HepG2 (cell line): Measurements from ENCODE around the gene GAREM1. TPM values are rescaled to one million over a fixed set of nuclear protein-coding genes. Genes with fewer than 3 reads are reported as not detected.

Experiments
- ATAC-seq: fragments of 200-7000 bp; cut with Tn5 transposase; 3 replicates; pipeline ENCODE4 v1.9.1; 2020; ENCODE audit warnings: mild to moderate bottlenecking, moderate library complexity
- BruUV-seq: library from RNA; stranded (reverse); fragments of 400-500 nt; replicated peaks from 2 replicates; lab custom pipeline; 2021; lab: Mats Ljungman, UMichigan
- CTCF ChIA-PET: fragments of 300-600 bp; formaldehyde crosslinking; extraction: SDS; loops from one replicate; lab custom pipeline; 2021; ENCODE audit warnings: low total read pairs, inconsistent platforms, low intra/inter-chr PET ratio; lab: Yijun Ruan, JAX
- POLR2A ChIA-PET: fragments of 350-600 bp; sonication (Branson Sonifier 250); formaldehyde crosslinking; loops from one replicate; lab custom pipeline; 2020; ENCODE audit warnings: antibody characterized with exemption, inconsistent platforms; lab: Yijun Ruan, JAX
- DNase-seq: peaks from one replicate; pipeline ENCODE4 v3.0.0-alpha.2; 2015; ENCODE audit warnings: low spot score
- FAIRE-seq: peaks from 3 replicates; lab custom pipeline; 2011; peaks lifted over from hg19 to GRCh38; lab: Jason Lieb, UNC
- H2AFZ ChIP-seq: one replicate; pipeline ENCODE4 v1.6.1; 2011; ENCODE audit warnings: low read length, inconsistent platforms
- H3K27ac ChIP-seq: fragments of 300-600 bp; 3 replicates; pipeline ENCODE4 v1.8.0; 2011; ENCODE audit warnings: mixed run types, mild to moderate bottlenecking, mixed read lengths, low read length, inconsistent platforms; ENCODE audit not compliant: insufficient read depth; ENCODE audit errors: extremely low read length
- H3K27me3 ChIP-seq, 2 experiments: fragments of 200-600 bp in 1 of 2; 2 replicates in 1 of 2; 3 replicates in 1 of 2; pipeline versions ENCODE4 v1.6.0 to v1.8.0; 2011; ENCODE audit warnings: low read length in 2 of 2, mild to moderate bottlenecking in 2 of 2, moderate library complexity in 2 of 2, inconsistent platforms in 1 of 2; ENCODE audit not compliant: insufficient read depth in 2 of 2, control insufficient read depth in 1 of 2
- H3K36me3 ChIP-seq, 2 experiments: fragments of 200-600 bp in 1 of 2; replicated peaks in 1 of 2; 2 replicates in 1 of 2; 3 replicates in 1 of 2; pipeline versions ENCODE4 v1.5.1 to v1.8.0; 2011; ENCODE audit warnings: low read length in 2 of 2, inconsistent platforms in 1 of 2; ENCODE audit not compliant: insufficient read depth in 2 of 2, control insufficient read depth in 1 of 2
- H3K4me1 ChIP-seq: 2 replicates; pipeline ENCODE4 v1.5.1; 2012; ENCODE audit warnings: low read length, inconsistent platforms; ENCODE audit not compliant: insufficient read depth
- H3K4me2 ChIP-seq: 2 replicates; pipeline ENCODE4 v1.6.0; 2011; ENCODE audit warnings: low read depth, low read length, inconsistent platforms
- H3K4me3 ChIP-seq, 3 experiments: fragments of 200-600 bp in 1 of 3; sonication (generic), shearing (Covaris generic) in 1 of 3; replicated peaks in 1 of 3; 2 replicates each; pipeline ENCODE4 v1.5.1; 2011 to 2016; ENCODE audit warnings: low read length in 3 of 3, inconsistent platforms in 2 of 3, low read depth in 2 of 3, mild to moderate bottlenecking in 2 of 3, control low read depth in 1 of 3, mixed read lengths in 1 of 3; ENCODE audit not compliant: insufficient read depth in 1 of 3
- H3K79me2 ChIP-seq: one replicate; pipeline ENCODE4 v1.6.1; 2011; ENCODE audit warnings: low read length, inconsistent platforms; ENCODE audit not compliant: insufficient read depth
- H3K9ac ChIP-seq: 2 replicates; pipeline ENCODE4 v1.6.0; 2011; ENCODE audit warnings: mild to moderate bottlenecking, low read depth, low read length, inconsistent platforms; ENCODE audit not compliant: insufficient read depth
- H3K9me3 ChIP-seq: 2 replicates; pipeline ENCODE4 v1.5.1; 2012; ENCODE audit warnings: mild to moderate bottlenecking, low read length
- H4K20me1 ChIP-seq: 2 replicates; pipeline ENCODE4 v1.6.0; 2011; ENCODE audit warnings: inconsistent platforms, mild to moderate bottlenecking, low read length, moderate library complexity; ENCODE audit not compliant: insufficient read depth
- BCLAF1 ChIP-seq: fragments of 450-650 bp; IDR thresholded peaks from 2 replicates; pipeline ENCODE4 v1.6.1; 2017; ENCODE audit warnings: mild to moderate bottlenecking
- CENPX ChIP-seq: sonication (generic); formaldehyde crosslinking; IDR thresholded peaks from 2 replicates; pipeline ENCODE4 v1.9.0; 2021; ENCODE audit warnings: mild to moderate bottlenecking, missing genetic modification reagents, moderate library complexity
- IKZF4 ChIP-seq: sonication (generic); formaldehyde crosslinking; IDR thresholded peaks from 2 replicates; pipeline ENCODE4 v1.5.1; 2020; ENCODE audit warnings: borderline replicate concordance, mild to moderate bottlenecking, low read depth, missing genetic modification reagents; ENCODE audit errors: not compliant biosample characterization
- KAT2B ChIP-seq: fragments of 150-350 bp; IDR thresholded peaks from 2 replicates; pipeline ENCODE4 v1.6.1; 2014; ENCODE audit warnings: low read depth, low read length, borderline replicate concordance
- MTA3 ChIP-seq: sonication (generic); formaldehyde crosslinking; IDR thresholded peaks from 2 replicates; pipeline ENCODE4 v1.4.0; 2020; ENCODE audit warnings: missing genetic modification reagents
- SAFB2 ChIP-seq: sonication (generic); formaldehyde crosslinking; IDR thresholded peaks from 2 replicates; pipeline ENCODE4 v1.5.1; 2020; ENCODE audit warnings: missing genetic modification reagents, low read depth, mild to moderate bottlenecking, borderline replicate concordance
- SOX6 ChIP-seq, 2 experiments: fragments of 450-650 bp in 1 of 2; sonication (generic) in 1 of 2; formaldehyde crosslinking in 1 of 2; IDR thresholded peaks; 2 replicates each; pipeline versions ENCODE4 v1.4.0 to v1.6.1; 2017 to 2020; ENCODE audit warnings: antibody characterized with exemption in 1 of 2, mild to moderate bottlenecking in 1 of 2, missing genetic modification reagents in 1 of 2
- THAP11 ChIP-seq: IDR thresholded peaks from 2 replicates; pipeline ENCODE4 v1.6.1; 2016; ENCODE audit warnings: missing biosample characterization, missing genetic modification reagents
- ZBTB3 ChIP-seq: sonication (generic); formaldehyde crosslinking; IDR thresholded peaks from 2 replicates; pipeline ENCODE4 v1.4.0; 2020; ENCODE audit warnings: low read depth, mild to moderate bottlenecking, moderate library complexity, missing genetic modification reagents, borderline replicate concordance
- ZFP36L2 ChIP-seq: sonication (generic); formaldehyde crosslinking; IDR thresholded peaks from 2 replicates; pipeline ENCODE4 v1.4.0; 2020; ENCODE audit warnings: missing genetic modification reagents
- ZNF20 ChIP-seq: sonication (generic); formaldehyde crosslinking; IDR thresholded peaks from 2 replicates; pipeline ENCODE4 v1.4.0; 2020; ENCODE audit warnings: mild to moderate bottlenecking, moderate library complexity, missing genetic modification reagents
- ZNF232 ChIP-seq: sonication (generic); formaldehyde crosslinking; IDR thresholded peaks from 2 replicates; pipeline ENCODE4 v1.4.0; 2020; ENCODE audit warnings: missing genetic modification reagents, borderline replicate concordance
- ZNF280B ChIP-seq: sonication (generic); formaldehyde crosslinking; IDR thresholded peaks from 2 replicates; pipeline ENCODE4 v1.5.0; 2020; ENCODE audit warnings: missing genetic modification reagents, mild to moderate bottlenecking, borderline replicate concordance
- ZNF543 ChIP-seq: sonication (generic); formaldehyde crosslinking; IDR thresholded peaks from 2 replicates; pipeline ENCODE4 v1.4.0; 2020; ENCODE audit warnings: mild to moderate bottlenecking, missing genetic modification reagents
- ZNF558 ChIP-seq: sonication (generic); formaldehyde crosslinking; IDR thresholded peaks from 2 replicates; pipeline ENCODE4 v1.9.0; 2022; ENCODE audit warnings: mild to moderate bottlenecking, missing genetic modification reagents, borderline replicate concordance
- ZNF782 ChIP-seq: sonication (generic); formaldehyde crosslinking; IDR thresholded peaks from 2 replicates; pipeline ENCODE4 v1.4.0; 2020; ENCODE audit warnings: missing genetic modification reagents, mild to moderate bottlenecking, borderline replicate concordance
- WGBS: methylation state at CpG from one replicate; pipeline ENCODE4 v1.1.6; 2017; ENCODE audit warnings: low lambda C conversion rate; 5-methylcytosine and 5-hydroxymethylcytosine counted together
- in situ Hi-C: cut with HindIII; loops from 2 replicates; pipeline ENCODE4 v1.10.0; 2017; ENCODE audit warnings: low pct_unique_long_range_greater_than_20kb; ENCODE audit not compliant: extremely low pct_ligation_motif_present
- intact Hi-C: fragments of 100-400 bp; cut with micrococcal nuclease; formaldehyde crosslinking; loops from one replicate; pipeline ENCODE4 v1.10.0; 2022; ENCODE audit not compliant: unreplicated experiment
- polyA plus RNA-seq, 8 experiments: library from polyadenylated mRNA; depleted of rRNA in 3 of 8; stranded (reverse) in 7 of 8; unstranded in 1 of 8; fragments of >200 nt; fragmentation: Illumina TruSeq in 4 of 8; extraction: Trizol in 4 of 8; gene quantifications; 2 replicates each; pipeline versions ENCODE4 v1.2.1 to v1.2.3, GENCODE V29; 2011 to 2016; ENCODE audit warnings: low read depth in 4 of 8, missing spikeins in 1 of 8, mixed read lengths in 1 of 8; ENCODE audit not compliant: insufficient read depth in 1 of 8
- total RNA-seq, 5 experiments: library from RNA; depleted of rRNA; stranded (reverse); fragments of >200 nt; fragmentation: Illumina TruSeq; extraction: Trizol; gene quantifications; 2 replicates each; pipeline ENCODE4 v1.2.3, GENCODE V29; 2016; ENCODE audit warnings: low read depth in 1 of 5

The GAREM1 gene
- total and polyA plus RNA-seq, 2 of the 13 experiments (the other 11 are each of a cell fraction or from before 2014, with no cell fraction given) = 2.5 to 2.9 TPM

DNA sequence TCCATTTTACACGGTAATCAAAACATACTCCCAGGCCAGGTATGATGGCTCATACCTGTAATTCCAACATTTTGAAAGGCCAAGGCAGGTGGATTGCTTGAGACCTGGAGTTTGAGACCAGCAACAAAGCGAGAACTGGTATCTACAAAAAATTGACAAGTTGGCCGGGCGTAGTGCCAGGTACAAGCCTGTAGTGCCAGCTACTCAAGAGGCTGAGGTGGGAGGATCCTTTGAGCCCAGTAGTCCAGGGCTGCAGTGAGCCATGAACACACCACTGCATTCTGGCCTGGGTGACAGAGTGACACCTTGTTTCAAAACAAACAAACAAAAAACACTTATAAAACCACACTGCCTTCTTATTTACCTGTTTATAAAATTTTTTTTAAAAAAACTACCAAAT lies 80.8 kb downstream of the GAREM1 start:
- in situ Hi-C loops (no loop called here), intact Hi-C loops (no loop called here)
- no peaks in the 10 kb centered on the region for H3K4me1 ChIP-seq
- no peaks in the 10 kb centered on the region for H4K20me1 ChIP-seq
- no peaks in the 10 kb centered on the region for H3K27me3 ChIP-seq
- ChIA-PET POLR2A (no interaction called here), CTCF (no interaction called here)
- DNase-seq = no peak
- no peak overlapping the region for H3K27ac ChIP-seq
- no peaks in the 10 kb centered on the region for H3K79me2 ChIP-seq
- no peak for ATAC-seq
- no peak for TF ChIP-seq ZNF543 (CRISPR knock-in tag)
- TF ChIP-seq KAT2B = no peak
- TF ChIP-seq MTA3 (CRISPR knock-in tag) = no peak
- TF ChIP-seq ZNF232 = no peak
- BruUV-seq = no TSS peak
- H3K4me2 ChIP-seq = no peak overlapping the region
- H2AFZ ChIP-seq = no peak overlapping the region
- H3K4me3 ChIP-seq = no peak overlapping the region
- no peaks in the 10 kb centered on the region for H3K9me3 ChIP-seq
- WGBS = 95% methylated on average over 4 of the region's 4 CpGs
- no peak for FAIRE-seq
- no peaks in the 10 kb centered on the region for H3K36me3 ChIP-seq
- H3K9ac ChIP-seq = no peak overlapping the region

DNA sequence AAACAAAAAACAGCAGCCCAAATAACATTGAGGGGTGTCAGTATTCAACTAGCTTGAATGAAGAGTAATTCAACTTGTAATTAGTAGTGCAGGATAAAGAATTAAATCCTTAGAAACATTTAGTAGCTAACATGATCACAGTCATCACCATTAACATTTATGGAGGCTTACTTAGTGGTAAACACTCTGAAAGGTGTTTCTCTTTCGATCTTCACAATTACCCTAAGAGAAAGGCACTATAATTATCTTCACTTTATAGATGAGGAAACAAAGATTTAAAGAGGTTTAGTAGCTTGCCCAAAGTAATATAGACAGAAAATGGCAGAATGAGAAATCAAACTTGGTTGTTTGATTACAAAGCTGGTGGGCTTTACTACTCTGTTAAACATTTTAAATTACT lies 81.5 kb downstream of the GAREM1 start:
- no peak for FAIRE-seq
- H3K4me2 ChIP-seq = no peak overlapping the region
- no peaks in the 10 kb centered on the region for H3K9me3 ChIP-seq
- H3K36me3 ChIP-seq = no peaks in the 10 kb centered on the region
- H2AFZ ChIP-seq = no peak overlapping the region
- intact Hi-C loops (no loop called here), in situ Hi-C loops (no loop called here)
- ATAC-seq = no peak
- H3K27me3 ChIP-seq = no peaks in the 10 kb centered on the region
- H3K79me2 ChIP-seq = no peaks in the 10 kb centered on the region
- H3K9ac ChIP-seq = no peak overlapping the region
- DNase-seq = no peak
- WGBS = 89% methylated on average over 1 of the region's 1 CpG
- ChIA-PET POLR2A (no interaction called here), CTCF (no interaction called here)
- no TSS peak for BruUV-seq
- H3K4me1 ChIP-seq = no peaks in the 10 kb centered on the region
- no peaks in the 10 kb centered on the region for H4K20me1 ChIP-seq
- no peak overlapping the region for H3K27ac ChIP-seq
- H3K4me3 ChIP-seq = no peak overlapping the region
- TF ChIP-seq BCLAF1 (no peak), CENPX (CRISPR knock-in tag) (no peak), ZNF20 (CRISPR knock-in tag) (no peak), ZNF782 (CRISPR knock-in tag) (no peak), SOX6 (IDR thresholded peaks at IDR 0.05) (no peak), SOX6 (CRISPR knock-in tag; IDR thresholded peaks at IDR 0.05) (no peak), SAFB2 (CRISPR knock-in tag) (no peak), IKZF4 (CRISPR knock-in tag) (no peak), ZNF558 (CRISPR knock-in tag) (no peak), THAP11 (CRISPR knock-in tag) (no peak), ZBTB3 (CRISPR knock-in tag) (no peak), ZFP36L2 (no peak), ZNF280B (CRISPR knock-in tag) (no peak)
